K562 (cell line): Measurements from ENCODE around the gene KISS1R. TPM values are rescaled to one million over a fixed set of nuclear protein-coding genes. Genes with fewer than 3 reads are reported as not detected.
A peak's percentile ranks its signal among the peaks of the same experiment; 100 is the strongest.

ENCODE experiments used
- EP300 ChIP-seq: IDR thresholded peaks from 2 replicates; pipeline ENCODE4 v1.6.1; 2012; ENCODE audit warnings: low read length, improper control_type of control experiment
- MITF ChIP-seq: IDR thresholded peaks from 2 replicates; pipeline ENCODE4 v1.6.1; 2014; ENCODE audit warnings: antibody characterized with exemption
- PHB2 ChIP-seq: fragments of 450-650 bp; IDR thresholded peaks from 2 replicates; pipeline ENCODE4 v1.6.1; 2017; ENCODE audit warnings: low read depth
- PHF20 ChIP-seq: fragments of 450-650 bp; IDR thresholded peaks from 2 replicates; pipeline ENCODE4 v1.6.1; 2018; ENCODE audit not compliant: partially characterized antibody
- RBFOX2 ChIP-seq: fragments of 200-400 bp; formaldehyde crosslinking; IDR thresholded peaks from 2 replicates; pipeline ENCODE4 v1.6.1; 2017; ENCODE audit warnings: low read depth, mild to moderate bottlenecking, low read length, moderate library complexity
- RNF2 ChIP-seq: sonication (generic); IDR thresholded peaks from 2 replicates; pipeline ENCODE4 v1.6.1; 2016
- SAP30 ChIP-seq: fragments of 200-600 bp; sonication (generic); IDR thresholded peaks from 2 replicates; pipeline ENCODE4 v1.6.1; 2012; ENCODE audit warnings: borderline replicate concordance, low read depth, mild to moderate bottlenecking, moderate library complexity, low read length, control low read depth, inconsistent platforms; ENCODE audit not compliant: insufficient read depth, poor library complexity, severe bottlenecking
- ZBTB7A ChIP-seq: IDR thresholded peaks from 2 replicates; pipeline ENCODE4 v1.6.1; 2011; ENCODE audit warnings: low read depth, mild to moderate bottlenecking, low read length, moderate library complexity, borderline replicate concordance; ENCODE audit not compliant: control insufficient read depth
- polyA plus RNA-seq, 8 experiments: library from polyadenylated mRNA; depleted of rRNA in 4 of 8; stranded (reverse) in 5 of 8; unstranded in 3 of 8; fragments of >200 nt; fragmentation: Nextera tagmentation in 2 of 8; fragmentation: Illumina TruSeq in 1 of 8; extraction: Ambion mirVana in 2 of 8; extraction: Trizol in 1 of 8; gene quantifications; 2 replicates each; pipeline versions ENCODE4 v1.2.1 to v1.2.3, GENCODE V29; 2011 to 2014; ENCODE audit warnings: inconsistent platforms in 1 of 8, missing spikeins in 1 of 8
- total RNA-seq, 7 experiments: library from RNA; depleted of rRNA in 6 of 7; stranded (reverse); fragments of >200 nt in 6 of 7; fragmentation: Illumina TruSeq in 2 of 7; extraction: Trizol in 2 of 7; gene quantifications; 2 replicates each; pipeline versions ENCODE4 v1.2.1 to v1.2.3, GENCODE V29; 2011 to 2021; ENCODE audit warnings: low replicate concordance in 1 of 7
- TF ChIP-seq, protein P1 (sequence below): IDR thresholded peaks from 3 replicates; pipeline ENCODE4 v1.6.1; 2011; ENCODE audit warnings: borderline replicate concordance, mild to moderate bottlenecking; ENCODE audit not compliant: insufficient read length, insufficient read depth
- TF ChIP-seq, protein P2 (sequence below): fragments of 200-800 bp; sonication (Bioruptor generic); IDR thresholded peaks from 2 replicates; pipeline ENCODE4 v1.6.1; 2017; ENCODE audit warnings: missing genetic modification characterization, missing compliant biosample characterization
- TF ChIP-seq, protein P3 (sequence below), 2 experiments: fragments of 450-650 bp; IDR thresholded peaks; 2 replicates each; pipeline ENCODE4 v1.6.1; 2016

KISS1R gene
- total and polyA plus RNA-seq, 9 of the 15 experiments (the other 6 are each of a cell fraction or from before 2014, with no cell fraction given): 0.37 to 39.4 (median 2.0) TPM

GRCh38 chr19:926323-926588 lies 9.1 kb downstream of the KISS1R start (continued):
- TF ChIP-seq RNF2 (no peak), EP300 (no peak), RBFOX2 (peak; percentile 63), ZBTB7A (peak; percentile 61), SAP30 (peak; percentile 35), MITF (no peak), PHB2 (no peak), PHF20 (no peak)
- TF ChIP-seq, protein P1, sequence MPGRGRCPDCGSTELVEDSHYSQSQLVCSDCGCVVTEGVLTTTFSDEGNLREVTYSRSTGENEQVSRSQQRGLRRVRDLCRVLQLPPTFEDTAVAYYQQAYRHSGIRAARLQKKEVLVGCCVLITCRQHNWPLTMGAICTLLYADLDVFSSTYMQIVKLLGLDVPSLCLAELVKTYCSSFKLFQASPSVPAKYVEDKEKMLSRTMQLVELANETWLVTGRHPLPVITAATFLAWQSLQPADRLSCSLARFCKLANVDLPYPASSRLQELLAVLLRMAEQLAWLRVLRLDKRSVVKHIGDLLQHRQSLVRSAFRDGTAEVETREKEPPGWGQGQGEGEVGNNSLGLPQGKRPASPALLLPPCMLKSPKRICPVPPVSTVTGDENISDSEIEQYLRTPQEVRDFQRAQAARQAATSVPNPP: no peak
- TF ChIP-seq, protein P2, sequence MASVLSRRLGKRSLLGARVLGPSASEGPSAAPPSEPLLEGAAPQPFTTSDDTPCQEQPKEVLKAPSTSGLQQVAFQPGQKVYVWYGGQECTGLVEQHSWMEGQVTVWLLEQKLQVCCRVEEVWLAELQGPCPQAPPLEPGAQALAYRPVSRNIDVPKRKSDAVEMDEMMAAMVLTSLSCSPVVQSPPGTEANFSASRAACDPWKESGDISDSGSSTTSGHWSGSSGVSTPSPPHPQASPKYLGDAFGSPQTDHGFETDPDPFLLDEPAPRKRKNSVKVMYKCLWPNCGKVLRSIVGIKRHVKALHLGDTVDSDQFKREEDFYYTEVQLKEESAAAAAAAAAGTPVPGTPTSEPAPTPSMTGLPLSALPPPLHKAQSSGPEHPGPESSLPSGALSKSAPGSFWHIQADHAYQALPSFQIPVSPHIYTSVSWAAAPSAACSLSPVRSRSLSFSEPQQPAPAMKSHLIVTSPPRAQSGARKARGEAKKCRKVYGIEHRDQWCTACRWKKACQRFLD (CRISPR knock-in tag): 0 out of 2 replicates have a peak, but pooled peaks have one; percentile 40
- TF ChIP-seq, protein P3, sequence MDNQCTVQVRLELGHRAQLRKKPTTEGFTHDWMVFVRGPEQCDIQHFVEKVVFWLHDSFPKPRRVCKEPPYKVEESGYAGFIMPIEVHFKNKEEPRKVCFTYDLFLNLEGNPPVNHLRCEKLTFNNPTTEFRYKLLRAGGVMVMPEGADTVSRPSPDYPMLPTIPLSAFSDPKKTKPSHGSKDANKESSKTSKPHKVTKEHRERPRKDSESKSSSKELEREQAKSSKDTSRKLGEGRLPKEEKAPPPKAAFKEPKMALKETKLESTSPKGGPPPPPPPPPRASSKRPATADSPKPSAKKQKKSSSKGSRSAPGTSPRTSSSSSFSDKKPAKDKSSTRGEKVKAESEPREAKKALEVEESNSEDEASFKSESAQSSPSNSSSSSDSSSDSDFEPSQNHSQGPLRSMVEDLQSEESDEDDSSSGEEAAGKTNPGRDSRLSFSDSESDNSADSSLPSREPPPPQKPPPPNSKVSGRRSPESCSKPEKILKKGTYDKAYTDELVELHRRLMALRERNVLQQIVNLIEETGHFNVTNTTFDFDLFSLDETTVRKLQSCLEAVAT (IDR thresholded peaks at IDR 0.05): 0 out of 4 replicates have a peak, but pooled peaks of 1 of the 2 experiments have one; percentile 18
